Suprapubic skin (tissue), 3 donors: ENCODE measurements around the gene FOXI3.

ENCODE experiments used
- CTCF ChIP-seq, 2 donors: fragments of 200-600 bp in 1 of 2; fragments of 450-650 bp in 1 of 2; sonication (generic) in 1 of 2; IDR thresholded peaks; one replicate each; pipeline ENCODE4 v1.5.1; 2016 to 2019; ENCODE audit warnings: antibody characterized with exemption in 2 of 2, mild to moderate bottlenecking in 1 of 2, moderate library complexity in 1 of 2
- EP300 ChIP-seq: sonication (generic); formaldehyde crosslinking; IDR thresholded peaks from one replicate; pipeline ENCODE4 v1.6.1; 2017; ENCODE audit warnings: antibody characterized with exemption
- POLR2A ChIP-seq, 2 donors: fragments of 450-650 bp; IDR thresholded peaks; one replicate each; pipeline ENCODE4 v1.6.1; 2017; ENCODE audit warnings: antibody characterized with exemption in 2 of 2, mild to moderate bottlenecking in 2 of 2, moderate library complexity in 2 of 2

GRCh38 chr2:88493481-88493880 is 41.0 kb upstream of the FOXI3 start:
- TF ChIP-seq CTCF (IDR thresholded peaks at IDR 0.05) (no peak), EP300 (no peak), POLR2A (IDR thresholded peaks at IDR 0.05) (no peak)
